Natural killer cell (primary cell): ENCODE results near the gene ISL2. TPM values are rescaled to one million over a fixed set of nuclear protein-coding genes. Genes with fewer than 3 reads are reported as not detected.

ENCODE experiments used
- ATAC-seq, 3 donors: fragments of 150-1000 bp in 2 of 3; fragments of 200-7000 bp in 1 of 3; cut with Tn5 transposase; 1 replicate in 1 of 3; 2 replicates in 2 of 3; pipeline ENCODE4 v1.10.0; 2021; ENCODE audit warnings: mild to moderate bottlenecking in 2 of 3, moderate library complexity in 2 of 3
- DNase-seq, 2 donors: peaks; one replicate each; pipeline versions ENCODE4 v3.0.0 to v3.0.0-alpha.2; 2013 to 2021; ENCODE audit warnings: mixed read lengths in 1 of 2
- H3K27ac ChIP-seq: one replicate; pipeline ENCODE4 v1.5.1; 2013; ENCODE audit warnings: mild to moderate bottlenecking, low read length
- H3K27me3 ChIP-seq: one replicate; pipeline ENCODE4 v1.6.1; 2013; ENCODE audit warnings: low read length; ENCODE audit not compliant: control insufficient read depth, insufficient read depth
- H3K36me3 ChIP-seq: one replicate; pipeline ENCODE4 v1.6.1; 2013; ENCODE audit warnings: low read length; ENCODE audit not compliant: control insufficient read depth, insufficient read depth
- H3K4me1 ChIP-seq: one replicate; pipeline ENCODE4 v1.6.1; 2013; ENCODE audit warnings: low read length; ENCODE audit not compliant: control insufficient read depth, insufficient read depth
- H3K4me3 ChIP-seq: one replicate; pipeline ENCODE4 v1.5.1; 2013; ENCODE audit warnings: low read length
- H3K9me3 ChIP-seq: one replicate; pipeline ENCODE4 v1.6.1; 2013; ENCODE audit warnings: low read length; ENCODE audit not compliant: control insufficient read depth, insufficient read depth
- H3K27ac Mint-ChIP-seq, 2 donors: one replicate each; pipeline ENCODE4 v1.8.0; 2022; ENCODE audit warnings: mild to moderate bottlenecking in 2 of 2, mixed read lengths in 2 of 2, moderate library complexity in 1 of 2
- H3K27me3 Mint-ChIP-seq, 2 donors: one replicate each; pipeline ENCODE4 v1.8.0; 2022; ENCODE audit warnings: low read depth in 2 of 2, mixed read lengths in 2 of 2
- H3K36me3 Mint-ChIP-seq: one replicate; pipeline ENCODE4 v1.8.0; 2022; ENCODE audit warnings: mixed read lengths
- H3K4me1 Mint-ChIP-seq, 2 donors: one replicate each; pipeline ENCODE4 v1.8.0; 2022; ENCODE audit warnings: mixed read lengths in 2 of 2
- H3K4me3 Mint-ChIP-seq: one replicate; pipeline ENCODE4 v1.8.0; 2022; ENCODE audit warnings: mild to moderate bottlenecking, moderate library complexity, mixed read lengths
- H3K9me3 Mint-ChIP-seq, 2 donors: one replicate each; pipeline ENCODE4 v1.8.0; 2022; ENCODE audit warnings: mixed read lengths in 2 of 2
- WGBS: methylation state at CpG from one replicate; pipeline ENCODE4 v1.1.7; 2013; ENCODE audit warnings: missing lambda C conversion rate; ENCODE audit not compliant: insufficient coverage; 5-methylcytosine and 5-hydroxymethylcytosine counted together
- intact Hi-C: fragments of 100-400 bp; cut with micrococcal nuclease; formaldehyde crosslinking; loops from one replicate; pipeline ENCODE4 v1.14.2; 2022
- total RNA-seq, 4 donors: library from RNA; stranded (reverse); fragments of 120-200 nt in 1 of 4; gene quantifications; one replicate each; pipeline versions ENCODE4 v1.2.3 to v1.2.4, GENCODE V29; 2013 to 2022
- TF ChIP-seq, protein P1 (sequence below): fragments of 200-600 bp; IDR thresholded peaks from one replicate; pipeline ENCODE4 v1.8.0; 2022; ENCODE audit warnings: antibody characterized with exemption

Gene ISL2
- total RNA-seq, 3 donors from 2014 or later (not counting 1 experiment from before 2014, with no cell fraction given) = not detected

GRCh38 chr15:76349301-76350070 is 12.9 kb downstream of the ISL2 start:
- peaks cover 15% of the 10 kb centered on the region for H3K4me1 ChIP-seq
- no CpG with 5 or more reads among the region's 1 CpG for WGBS
- H3K4me1 Mint-ChIP-seq = peaks cover 10 to 13% of the 10 kb centered on the region in 2 donors
- intact Hi-C loops = no loop called here
- TF ChIP-seq, protein P1, sequence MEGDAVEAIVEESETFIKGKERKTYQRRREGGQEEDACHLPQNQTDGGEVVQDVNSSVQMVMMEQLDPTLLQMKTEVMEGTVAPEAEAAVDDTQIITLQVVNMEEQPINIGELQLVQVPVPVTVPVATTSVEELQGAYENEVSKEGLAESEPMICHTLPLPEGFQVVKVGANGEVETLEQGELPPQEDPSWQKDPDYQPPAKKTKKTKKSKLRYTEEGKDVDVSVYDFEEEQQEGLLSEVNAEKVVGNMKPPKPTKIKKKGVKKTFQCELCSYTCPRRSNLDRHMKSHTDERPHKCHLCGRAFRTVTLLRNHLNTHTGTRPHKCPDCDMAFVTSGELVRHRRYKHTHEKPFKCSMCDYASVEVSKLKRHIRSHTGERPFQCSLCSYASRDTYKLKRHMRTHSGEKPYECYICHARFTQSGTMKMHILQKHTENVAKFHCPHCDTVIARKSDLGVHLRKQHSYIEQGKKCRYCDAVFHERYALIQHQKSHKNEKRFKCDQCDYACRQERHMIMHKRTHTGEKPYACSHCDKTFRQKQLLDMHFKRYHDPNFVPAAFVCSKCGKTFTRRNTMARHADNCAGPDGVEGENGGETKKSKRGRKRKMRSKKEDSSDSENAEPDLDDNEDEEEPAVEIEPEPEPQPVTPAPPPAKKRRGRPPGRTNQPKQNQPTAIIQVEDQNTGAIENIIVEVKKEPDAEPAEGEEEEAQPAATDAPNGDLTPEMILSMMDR = no peak
- DNase-seq = no peak
- H3K27me3 Mint-ChIP-seq = peaks cover 20 to 37% of the 10 kb centered on the region in 2 donors
- no peak overlapping the region for H3K4me3 Mint-ChIP-seq
- H3K36me3 ChIP-seq = peaks cover 2% of the 10 kb centered on the region
- no peaks in the 10 kb centered on the region for H3K9me3 Mint-ChIP-seq
- no peak for ATAC-seq
- H3K9me3 ChIP-seq = no peaks in the 10 kb centered on the region
- H3K36me3 Mint-ChIP-seq = peaks cover 13% of the 10 kb centered on the region
- peaks cover 34% of the 10 kb centered on the region for H3K27me3 ChIP-seq
- no peak overlapping the region for H3K4me3 ChIP-seq
- no peak overlapping the region for H3K27ac ChIP-seq
- H3K27ac Mint-ChIP-seq = no peak overlapping the region

- H3K4me1 Mint-ChIP-seq = no peaks in the 10 kb centered on the region
- no peak for ATAC-seq
- H3K27me3 Mint-ChIP-seq = peaks cover 3 to 15% of the 10 kb centered on the region in 2 donors
- H3K27ac ChIP-seq = no peak overlapping the region
- no peak overlapping the region for H3K27ac Mint-ChIP-seq
- no peak for DNase-seq
- intact Hi-C loops = no loop called here
- peaks cover 2% of the 10 kb centered on the region for H3K36me3 Mint-ChIP-seq
- no peaks in the 10 kb centered on the region for H3K9me3 ChIP-seq
- no peak overlapping the region for H3K4me3 Mint-ChIP-seq
- H3K4me1 ChIP-seq = no peaks in the 10 kb centered on the region
- H3K27me3 ChIP-seq = peaks cover 3% of the 10 kb centered on the region
- WGBS = no CpG with 5 or more reads among the region's 1 CpG
- no peak overlapping the region for H3K4me3 ChIP-seq
- peaks cover 2% of the 10 kb centered on the region for H3K36me3 ChIP-seq
- H3K9me3 Mint-ChIP-seq = no peaks in the 10 kb centered on the region
- TF ChIP-seq, protein P1 = no peak
Observed at GRCh38 chr15:76353023-76353577, 16.5 kb downstream of the ISL2 start.

DNA sequence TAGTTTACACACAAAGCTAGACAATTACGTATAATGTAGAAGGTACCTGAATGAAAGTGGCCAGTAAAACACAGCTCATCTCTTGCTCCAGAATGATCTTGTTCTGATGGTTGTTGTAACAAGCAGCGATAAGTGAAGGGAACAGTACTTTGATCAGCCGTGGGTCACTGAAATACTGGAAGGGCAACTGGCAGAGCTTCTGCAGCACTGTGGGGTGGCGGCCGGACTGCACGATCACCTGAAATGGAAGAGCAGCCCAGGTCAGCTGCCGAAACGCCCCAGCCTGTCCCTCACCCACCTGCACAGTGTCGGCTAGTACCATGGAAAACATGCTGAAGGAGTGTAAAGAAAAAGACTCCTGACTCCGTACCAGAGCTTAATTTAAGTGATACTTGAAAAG is 17.3 kb downstream of the ISL2 start:
- Mint-ChIP-seq H3K27me3 (peaks cover 3 to 7% of the 10 kb centered on the region in 2 donors), H3K4me3 (no peak overlapping the region), H3K9me3 (no peaks in the 10 kb centered on the region), H3K36me3 (no peaks in the 10 kb centered on the region), H3K27ac (no peak overlapping the region), H3K4me1 (no peaks in the 10 kb centered on the region)
- Histone ChIP-seq H3K36me3 (peaks cover 2% of the 10 kb centered on the region), H3K27me3 (no peaks in the 10 kb centered on the region), H3K4me1 (no peaks in the 10 kb centered on the region), H3K27ac (no peak overlapping the region), H3K4me3 (no peak overlapping the region), H3K9me3 (no peaks in the 10 kb centered on the region)
- TF ChIP-seq, protein P1 = no peak
- intact Hi-C loops = no loop called here
- DNase-seq (no peak), ATAC-seq (no peak)
- WGBS = 97% methylated on average over 9 of the region's 10 CpGs
